CD14-positive monocyte (primary cell): Measurements from ENCODE around the gene PTPRN2. TPM values are rescaled to one million over a fixed set of nuclear protein-coding genes. Genes with fewer than 3 reads are reported as not detected.

Experiments used
- DNase-seq, 3 donors: peaks; one replicate each; pipeline ENCODE4 v3.0.0-alpha.2; 2011 to 2022
- H2AFZ ChIP-seq: 2 replicates; pipeline ENCODE4 v1.6.0; 2012; ENCODE audit warnings: mild to moderate bottlenecking, low read depth, low read length, inconsistent platforms; ENCODE audit not compliant: insufficient read depth, poor library complexity, severe bottlenecking
- H3K27ac ChIP-seq, 2 donors: 1 replicate in 1 of 2; 2 replicates in 1 of 2; pipeline ENCODE4 v1.5.1; 2012 to 2013; ENCODE audit warnings: low read length in 2 of 2, control low read depth in 1 of 2, inconsistent platforms in 1 of 2, low read depth in 1 of 2, mild to moderate bottlenecking in 1 of 2
- H3K27me3 ChIP-seq, 2 donors: one replicate each; pipeline versions ENCODE4 v1.6.0 to v1.6.1; 2011 to 2013; ENCODE audit warnings: low read length in 2 of 2; ENCODE audit not compliant: control insufficient read depth in 2 of 2, insufficient read depth in 2 of 2
- H3K36me3 ChIP-seq, 2 donors: replicated peaks in 1 of 2; 1 replicate in 1 of 2; 2 replicates in 1 of 2; pipeline versions ENCODE4 v1.5.1 to v1.6.1; 2012 to 2013; ENCODE audit warnings: low read length in 2 of 2, control low read depth in 1 of 2, inconsistent platforms in 1 of 2, mild to moderate bottlenecking in 1 of 2; ENCODE audit not compliant: insufficient read depth in 2 of 2, control insufficient read depth in 1 of 2
- H3K4me1 ChIP-seq, 2 donors: 1 replicate in 1 of 2; 2 replicates in 1 of 2; pipeline versions ENCODE4 v1.5.1 to v1.6.1; 2012 to 2013; ENCODE audit warnings: low read length in 2 of 2, control low read depth in 1 of 2, inconsistent platforms in 1 of 2, mild to moderate bottlenecking in 1 of 2, moderate library complexity in 1 of 2; ENCODE audit not compliant: insufficient read depth in 2 of 2, control insufficient read depth in 1 of 2
- H3K4me2 ChIP-seq: replicated peaks from 2 replicates; pipeline ENCODE3; 2012; ENCODE audit warnings: low read length, moderate library complexity, mild to moderate bottlenecking; ENCODE audit not compliant: poor library complexity, severe bottlenecking; ENCODE audit errors: extremely low read depth
- H3K4me3 ChIP-seq, 3 experiments: fragments of 200-600 bp in 1 of 3; sonication (generic) in 1 of 3; replicated peaks in 1 of 3; 1 replicate in 2 of 3; 2 replicates in 1 of 3; pipeline ENCODE4 v1.5.1; 2011 to 2013; ENCODE audit warnings: low read length in 3 of 3, mild to moderate bottlenecking in 3 of 3, control low read depth in 2 of 3, low read depth in 2 of 3, inconsistent platforms in 1 of 3, moderate library complexity in 1 of 3
- H3K79me2 ChIP-seq: 2 replicates; pipeline ENCODE4 v1.6.0; 2012; ENCODE audit warnings: mild to moderate bottlenecking, control low read depth, inconsistent platforms, low read length, moderate library complexity; ENCODE audit not compliant: insufficient read depth
- H3K9ac ChIP-seq: 2 replicates; pipeline ENCODE4 v1.6.0; 2017; ENCODE audit warnings: low read length, mild to moderate bottlenecking; ENCODE audit not compliant: insufficient read depth, poor library complexity, severe bottlenecking
- H3K9me3 ChIP-seq, 2 donors: replicated peaks in 1 of 2; 1 replicate in 1 of 2; 2 replicates in 1 of 2; pipeline versions ENCODE4 v1.5.1 to v1.6.1; 2012 to 2013; ENCODE audit warnings: low read length in 2 of 2, control low read depth in 1 of 2; ENCODE audit not compliant: control insufficient read depth in 1 of 2, insufficient read depth in 1 of 2
- H4K20me1 ChIP-seq: 2 replicates; pipeline ENCODE4 v1.6.0; 2012; ENCODE audit warnings: mild to moderate bottlenecking, low read length, control low read depth, moderate library complexity; ENCODE audit not compliant: insufficient read depth
- H3K27ac Mint-ChIP-seq, 7 donors: one replicate each; pipeline ENCODE4 v1.8.0; 2020; ENCODE audit warnings: mild to moderate bottlenecking in 7 of 7, mixed read lengths in 7 of 7, moderate library complexity in 6 of 7, inconsistent platforms in 2 of 7
- H3K27me3 Mint-ChIP-seq, 3 donors: one replicate each; pipeline ENCODE4 v1.8.0; 2021 to 2022; ENCODE audit warnings: low read depth in 3 of 3, mild to moderate bottlenecking in 3 of 3, mixed read lengths in 3 of 3, moderate library complexity in 3 of 3, inconsistent platforms in 1 of 3
- H3K36me3 Mint-ChIP-seq, 2 donors: one replicate each; pipeline ENCODE4 v1.8.0; 2020; ENCODE audit warnings: mixed read lengths in 2 of 2, inconsistent platforms in 1 of 2, mild to moderate bottlenecking in 1 of 2
- H3K4me1 Mint-ChIP-seq: one replicate; pipeline ENCODE4 v1.8.0; 2020; ENCODE audit warnings: mild to moderate bottlenecking, mixed read lengths
- H3K4me3 Mint-ChIP-seq, 2 donors: one replicate each; pipeline ENCODE4 v1.8.0; 2020; ENCODE audit warnings: mild to moderate bottlenecking in 2 of 2, mixed read lengths in 2 of 2, moderate library complexity in 1 of 2
- H3K9me3 Mint-ChIP-seq, 7 donors: one replicate each; pipeline ENCODE4 v1.8.0; 2020 to 2022; ENCODE audit warnings: mixed read lengths in 7 of 7, mild to moderate bottlenecking in 6 of 7, moderate library complexity in 6 of 7, inconsistent platforms in 2 of 7
- WGBS: methylation state at CpG from one replicate; pipeline ENCODE4 v1.1.5; 2013; ENCODE audit warnings: missing lambda C conversion rate; ENCODE audit not compliant: insufficient coverage; 5-methylcytosine and 5-hydroxymethylcytosine counted together
- intact Hi-C, 2 donors: fragments of 100-400 bp; cut with micrococcal nuclease; formaldehyde crosslinking; loops; one replicate each; pipeline versions ENCODE4 v1.15.0 to v1.15.1; 2023
- polyA plus RNA-seq, 3 donors: library from polyadenylated mRNA; depleted of rRNA in 1 of 3; unstranded in 2 of 3; stranded (reverse) in 1 of 3; fragments of 300-500 nt in 2 of 3; fragments of >200 nt in 1 of 3; fragmentation: Illumina TruSeq in 2 of 3; gene quantifications; 1 replicate in 2 of 3; 2 replicates in 1 of 3; pipeline ENCODE4 v1.2.3, GENCODE V29; 2012 to 2021
- TF ChIP-seq, protein P1 (sequence below): fragments of 200-600 bp; IDR thresholded peaks from one replicate; pipeline ENCODE4 v1.8.0; 2022; ENCODE audit warnings: antibody characterized with exemption, mild to moderate bottlenecking

Gene PTPRN2
- polyA plus RNA-seq, 3 donors: 0.25 to 1.4 (median 0.97) TPM

DNA sequence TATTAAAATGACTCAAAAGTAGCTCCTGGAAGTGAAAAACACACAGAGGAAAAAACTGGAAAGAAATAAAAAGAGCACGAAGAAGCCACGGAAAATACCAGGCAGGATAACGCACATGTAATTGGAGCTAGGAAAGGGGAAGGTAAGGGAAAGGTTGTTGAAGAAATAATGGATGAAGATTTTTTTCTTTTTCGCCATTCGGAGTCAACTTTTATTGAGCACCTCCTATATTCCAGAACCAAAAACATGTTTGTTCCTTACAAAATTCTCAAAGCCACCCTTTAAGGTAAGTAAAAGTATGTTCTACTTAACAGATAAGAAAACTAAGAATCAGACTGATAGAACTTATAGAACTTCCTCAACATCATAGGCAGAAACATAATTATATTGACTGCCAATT, 32.8 kb upstream of the PTPRN2 start:
- Histone ChIP-seq H3K4me2 (no peak overlapping the region), H3K4me3 (no peak overlapping the region), H4K20me1 (no peaks in the 10 kb centered on the region), H3K9me3 (no peaks in the 10 kb centered on the region), H3K27me3 (no peaks in the 10 kb centered on the region), H3K79me2 (no peaks in the 10 kb centered on the region), H3K27ac (no peak overlapping the region), H3K9ac (no peak overlapping the region), H2AFZ (no peak overlapping the region), H3K4me1 (no peaks in the 10 kb centered on the region), H3K36me3 (peaks cover 0 to 34% of the 10 kb centered on the region in 2 donors)
- Mint-ChIP-seq H3K9me3 (no peaks in the 10 kb centered on the region), H3K36me3 (peaks cover 36 to 66% of the 10 kb centered on the region in 2 donors), H3K4me3 (no peak overlapping the region), H3K4me1 (no peaks in the 10 kb centered on the region), H3K27me3 (no peaks in the 10 kb centered on the region), H3K27ac (no peak overlapping the region)
- TF ChIP-seq, protein P1, sequence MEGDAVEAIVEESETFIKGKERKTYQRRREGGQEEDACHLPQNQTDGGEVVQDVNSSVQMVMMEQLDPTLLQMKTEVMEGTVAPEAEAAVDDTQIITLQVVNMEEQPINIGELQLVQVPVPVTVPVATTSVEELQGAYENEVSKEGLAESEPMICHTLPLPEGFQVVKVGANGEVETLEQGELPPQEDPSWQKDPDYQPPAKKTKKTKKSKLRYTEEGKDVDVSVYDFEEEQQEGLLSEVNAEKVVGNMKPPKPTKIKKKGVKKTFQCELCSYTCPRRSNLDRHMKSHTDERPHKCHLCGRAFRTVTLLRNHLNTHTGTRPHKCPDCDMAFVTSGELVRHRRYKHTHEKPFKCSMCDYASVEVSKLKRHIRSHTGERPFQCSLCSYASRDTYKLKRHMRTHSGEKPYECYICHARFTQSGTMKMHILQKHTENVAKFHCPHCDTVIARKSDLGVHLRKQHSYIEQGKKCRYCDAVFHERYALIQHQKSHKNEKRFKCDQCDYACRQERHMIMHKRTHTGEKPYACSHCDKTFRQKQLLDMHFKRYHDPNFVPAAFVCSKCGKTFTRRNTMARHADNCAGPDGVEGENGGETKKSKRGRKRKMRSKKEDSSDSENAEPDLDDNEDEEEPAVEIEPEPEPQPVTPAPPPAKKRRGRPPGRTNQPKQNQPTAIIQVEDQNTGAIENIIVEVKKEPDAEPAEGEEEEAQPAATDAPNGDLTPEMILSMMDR: no peak
- intact Hi-C loops: no loop called here
- no peak for DNase-seq
- WGBS: no CpG with 5 or more reads among the region's 5 CpGs

DNA sequence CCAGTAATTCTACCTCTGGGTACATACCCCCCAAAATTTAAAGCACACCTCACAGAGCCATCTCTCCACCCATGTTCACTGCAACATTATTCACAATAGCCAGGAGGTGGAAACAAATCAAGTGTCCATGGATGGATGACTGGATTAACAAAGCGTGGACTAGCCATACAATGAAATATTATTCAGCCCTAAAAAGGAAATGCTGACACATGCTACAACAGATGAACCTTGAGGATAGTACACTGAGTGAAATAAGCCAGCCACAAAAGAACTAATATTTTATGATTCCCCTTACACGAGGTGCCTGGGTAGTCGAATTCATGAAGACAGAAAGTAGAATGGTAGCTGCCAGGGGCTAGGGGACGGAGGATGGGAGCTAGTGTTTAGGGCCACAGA, 31.1 kb upstream of the PTPRN2 start:
- Histone ChIP-seq H3K36me3 (peaks cover 0 to 23% of the 10 kb centered on the region in 2 donors), H4K20me1 (no peaks in the 10 kb centered on the region), H2AFZ (no peak overlapping the region), H3K4me2 (no peak overlapping the region), H3K79me2 (no peaks in the 10 kb centered on the region), H3K27ac (no peak overlapping the region), H3K27me3 (no peaks in the 10 kb centered on the region), H3K4me1 (no peaks in the 10 kb centered on the region), H3K9ac (no peak overlapping the region), H3K9me3 (no peaks in the 10 kb centered on the region), H3K4me3 (no peak overlapping the region)
- WGBS: 100% methylated on average over 1 of the region's 4 CpGs
- no peaks in the 10 kb centered on the region for H3K27me3 Mint-ChIP-seq
- intact Hi-C loops: no loop called here
- H3K4me1 Mint-ChIP-seq: no peaks in the 10 kb centered on the region
- TF ChIP-seq, protein P1: no peak
- no peaks in the 10 kb centered on the region for H3K9me3 Mint-ChIP-seq
- no peak overlapping the region for H3K4me3 Mint-ChIP-seq
- no peak for DNase-seq
- peaks cover 30 to 54% of the 10 kb centered on the region in 2 donors for H3K36me3 Mint-ChIP-seq
- H3K27ac Mint-ChIP-seq: peak overlapping the region in 1 of 7 donors; percentile 66
